H9 (cell line): ENCODE results near the gene MMP2. TPM values are rescaled to one million over a fixed set of nuclear protein-coding genes. Genes with fewer than 3 reads are reported as not detected.

Source experiments
- DNase-seq: peaks from one replicate; pipeline ENCODE4 v3.0.0-alpha.2; 2017
- H2AFZ ChIP-seq: one replicate; pipeline ENCODE4 v1.6.1; 2013; ENCODE audit warnings: mild to moderate bottlenecking, low read length, control low read depth, moderate library complexity
- H2AK5ac ChIP-seq: 2 replicates; pipeline ENCODE4 v1.6.1; 2013; ENCODE audit warnings: low read length, control low read depth, mixed read lengths; ENCODE audit not compliant: insufficient read length
- H2BK120ac ChIP-seq: one replicate; pipeline ENCODE4 v1.6.1; 2013; ENCODE audit warnings: low read depth, mild to moderate bottlenecking, low read length, control low read depth, inconsistent platforms; ENCODE audit not compliant: poor library complexity, severe bottlenecking
- H2BK12ac ChIP-seq: 2 replicates; pipeline ENCODE4 v1.6.1; 2013; ENCODE audit warnings: low read length, control low read depth, mixed read lengths, low read depth; ENCODE audit not compliant: insufficient read length
- H2BK15ac ChIP-seq: 2 replicates; pipeline ENCODE4 v1.6.1; 2013; ENCODE audit warnings: low read depth, low read length, control low read depth
- H2BK20ac ChIP-seq: one replicate; pipeline ENCODE4 v1.6.1; 2013; ENCODE audit warnings: low read depth, mild to moderate bottlenecking, low read length, control low read depth, inconsistent platforms; ENCODE audit not compliant: poor library complexity, severe bottlenecking
- H2BK5ac ChIP-seq: 2 replicates; pipeline ENCODE4 v1.6.1; 2013; ENCODE audit warnings: low read length, control low read depth, mixed read lengths; ENCODE audit not compliant: insufficient read length
- H3K14ac ChIP-seq: 2 replicates; pipeline ENCODE4 v1.6.1; 2013; ENCODE audit warnings: low read length, control low read depth; ENCODE audit not compliant: insufficient read depth
- H3K18ac ChIP-seq: 2 replicates; pipeline ENCODE4 v1.6.1; 2013; ENCODE audit warnings: low read depth, mild to moderate bottlenecking, mixed read lengths, low read length, control low read depth; ENCODE audit not compliant: insufficient read length
- H3K23ac ChIP-seq: 2 replicates; pipeline ENCODE4 v1.6.1; 2013; ENCODE audit warnings: low read length, control low read depth, mixed read lengths, low read depth; ENCODE audit not compliant: insufficient read length
- H3K23me2 ChIP-seq: 2 replicates; pipeline ENCODE4 v1.6.1; 2013; ENCODE audit warnings: low read depth, mild to moderate bottlenecking, mixed read lengths, low read length, control low read depth; ENCODE audit not compliant: insufficient read length, poor library complexity, severe bottlenecking
- H3K27ac ChIP-seq: 2 replicates; pipeline ENCODE4 v1.5.1; 2013; ENCODE audit warnings: low read length, control low read depth, mixed read lengths, low read depth; ENCODE audit not compliant: insufficient read length
- H3K27me3 ChIP-seq: 2 replicates; pipeline ENCODE4 v1.6.1; 2013; ENCODE audit warnings: low read length, control low read depth, inconsistent platforms; ENCODE audit not compliant: insufficient read depth
- H3K4ac ChIP-seq: 2 replicates; pipeline ENCODE4 v1.6.1; 2013; ENCODE audit warnings: low read depth, mild to moderate bottlenecking, control low read depth, inconsistent platforms, low read length, moderate library complexity
- H3K4me1 ChIP-seq: 2 replicates; pipeline ENCODE4 v1.6.1; 2013; ENCODE audit warnings: low read length, control low read depth, inconsistent platforms; ENCODE audit not compliant: insufficient read depth
- H3K4me2 ChIP-seq: 2 replicates; pipeline ENCODE4 v1.6.1; 2013; ENCODE audit warnings: low read length, control low read depth, mixed read lengths; ENCODE audit not compliant: insufficient read length, insufficient read depth
- H3K56ac ChIP-seq: 2 replicates; pipeline ENCODE4 v1.6.1; 2013; ENCODE audit warnings: low read depth, mild to moderate bottlenecking, mixed read lengths, low read length, control low read depth; ENCODE audit not compliant: insufficient read length
- H3K79me1 ChIP-seq: 2 replicates; pipeline ENCODE4 v1.6.1; 2013; ENCODE audit warnings: low read depth, mild to moderate bottlenecking, moderate library complexity, low read length, control low read depth, inconsistent platforms; ENCODE audit not compliant: insufficient read depth, poor library complexity, severe bottlenecking
- H3K79me2 ChIP-seq: 2 replicates; pipeline ENCODE4 v1.6.1; 2013; ENCODE audit warnings: low read length, control low read depth, inconsistent platforms; ENCODE audit not compliant: insufficient read depth
- H3K9ac ChIP-seq: 2 replicates; pipeline ENCODE4 v1.6.1; 2013; ENCODE audit warnings: low read length, control low read depth, mixed read lengths; ENCODE audit not compliant: insufficient read length; ENCODE audit errors: extremely low read depth
- H3K9me3 ChIP-seq: one replicate; pipeline ENCODE4 v1.6.1; 2013; ENCODE audit warnings: low read depth, low read length, inconsistent platforms; ENCODE audit not compliant: control insufficient read depth
- H3T11ph ChIP-seq: one replicate; pipeline ENCODE4 v1.6.1; 2013; ENCODE audit warnings: mild to moderate bottlenecking, low read length, control low read depth, inconsistent platforms
- H4K20me1 ChIP-seq: one replicate; pipeline ENCODE4 v1.6.1; 2013; ENCODE audit not compliant: control insufficient read depth, insufficient read length, insufficient read depth
- H4K5ac ChIP-seq: 2 replicates; pipeline ENCODE4 v1.6.1; 2013; ENCODE audit warnings: low read depth, mild to moderate bottlenecking, mixed read lengths, low read length, control low read depth; ENCODE audit not compliant: insufficient read length
- H4K8ac ChIP-seq: replicated peaks from 2 replicates; pipeline ENCODE4 v1.6.1; 2013; ENCODE audit warnings: low read length, control low read depth, mixed read lengths, low read depth; ENCODE audit not compliant: insufficient read length
- H4K91ac ChIP-seq: 2 replicates; pipeline ENCODE4 v1.6.1; 2013; ENCODE audit warnings: low read depth, mild to moderate bottlenecking, moderate library complexity, mixed read lengths, low read length, control low read depth; ENCODE audit not compliant: insufficient read length
- H3K27ac Mint-ChIP-seq, 3 experiments: 2 replicates in 2 of 3; 3 replicates in 1 of 3; pipeline ENCODE4 v1.8.0; 2020 to 2021; ENCODE audit warnings: mixed read lengths in 3 of 3, mild to moderate bottlenecking in 1 of 3, moderate library complexity in 1 of 3
- H3K27me3 Mint-ChIP-seq: 2 replicates; pipeline ENCODE4 v1.8.0; 2021; ENCODE audit warnings: low read depth, mild to moderate bottlenecking, moderate library complexity, mixed read lengths
- H3K36me3 Mint-ChIP-seq, 3 experiments: 2 replicates in 2 of 3; 3 replicates in 1 of 3; pipeline ENCODE4 v1.8.0; 2020 to 2021; ENCODE audit warnings: low read depth in 3 of 3, mixed read lengths in 3 of 3; ENCODE audit not compliant: insufficient read depth in 1 of 3
- H3K4me1 Mint-ChIP-seq, 2 experiments: 2 replicates each; pipeline ENCODE4 v1.8.0; 2020; ENCODE audit warnings: mixed read lengths in 2 of 2
- H3K4me3 Mint-ChIP-seq, 2 experiments: 2 replicates in 1 of 2; 3 replicates in 1 of 2; pipeline ENCODE4 v1.8.0; 2020 to 2021; ENCODE audit warnings: mild to moderate bottlenecking in 2 of 2, mixed read lengths in 2 of 2, moderate library complexity in 1 of 2
- H3K9me3 Mint-ChIP-seq, 2 experiments: 2 replicates in 1 of 2; 3 replicates in 1 of 2; pipeline ENCODE4 v1.8.0; 2020; ENCODE audit warnings: mild to moderate bottlenecking in 2 of 2, mixed read lengths in 2 of 2, moderate library complexity in 1 of 2
- WGBS: extraction: QIAGEN DNeasy Blood & Tissue Kit; methylation state at CpG from one replicate; pipeline ENCODE4 v1.1.7; 2013; ENCODE audit warnings: missing lambda C conversion rate, low lambda C conversion rate, mixed read lengths; ENCODE audit not compliant: insufficient read length; ENCODE audit errors: extremely low coverage; 5-methylcytosine and 5-hydroxymethylcytosine counted together
- total RNA-seq: library from RNA; stranded (reverse); gene quantifications from 2 replicates; pipeline ENCODE4 v1.2.1, GENCODE V29; 2021
- TF ChIP-seq, protein P1 (sequence below): fragments of 200-600 bp; sonication (generic); conservative IDR thresholded peaks from 3 replicates; pipeline ENCODE4 v1.8.0; 2021; ENCODE audit warnings: antibody characterized with exemption, mild to moderate bottlenecking

The MMP2 gene
- total RNA-seq, 1 experiment from 2014 or later = 23.1 TPM

DNA sequence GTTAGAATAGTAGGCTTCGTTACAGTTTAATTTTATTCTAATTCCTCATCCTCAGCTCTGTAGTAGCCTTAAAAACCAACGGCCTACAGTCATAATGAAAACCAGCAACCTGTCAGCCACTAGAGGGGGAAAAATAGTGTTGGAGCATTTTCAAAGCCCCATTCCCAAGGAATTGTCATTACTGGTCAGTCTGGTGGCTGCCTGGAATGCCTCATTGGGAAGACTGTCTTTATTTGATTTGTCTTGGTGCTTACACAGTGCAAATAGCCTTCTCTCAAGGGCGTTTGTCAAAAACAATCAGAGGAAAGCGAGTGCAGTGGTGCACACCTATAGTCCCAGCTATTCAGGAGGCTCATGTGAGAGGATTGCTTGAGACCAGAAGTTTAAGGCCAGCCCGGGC lies 34.6 kb downstream of the MMP2 start:
- no peaks in the 10 kb centered on the region for H3K79me1 ChIP-seq
- H2BK15ac ChIP-seq = no peak overlapping the region
- no peak overlapping the region for H3K9ac ChIP-seq
- H3K18ac ChIP-seq = no peak overlapping the region
- H3K23me2 ChIP-seq = peaks cover 10% of the 10 kb centered on the region
- H3K27ac ChIP-seq = no peak overlapping the region
- no peak overlapping the region for H3T11ph ChIP-seq
- no peak overlapping the region for H3K4me2 ChIP-seq
- no peak overlapping the region for H2AK5ac ChIP-seq
- no peaks in the 10 kb centered on the region for H3K9me3 ChIP-seq
- DNase-seq = no peak
- H2BK20ac ChIP-seq = no peak overlapping the region
- H2AFZ ChIP-seq = no peak overlapping the region
- no peaks in the 10 kb centered on the region for H3K27me3 ChIP-seq
- H4K91ac ChIP-seq = no peak overlapping the region
- H2BK5ac ChIP-seq = no peak overlapping the region
- no peak overlapping the region for H3K14ac ChIP-seq
- no peak overlapping the region for H2BK12ac ChIP-seq
- no peak overlapping the region for H3K56ac ChIP-seq
- no peaks in the 10 kb centered on the region for H4K20me1 ChIP-seq
- no peaks in the 10 kb centered on the region for H3K79me2 ChIP-seq
- H3K4me1 Mint-ChIP-seq = peaks cover 10 to 14% of the 10 kb centered on the region in 2 experiments
- H3K27ac Mint-ChIP-seq = no peak overlapping the region
- H3K27me3 Mint-ChIP-seq = peaks cover 9% of the 10 kb centered on the region
- H3K36me3 Mint-ChIP-seq = peaks cover 19 to 52% (median 24%) of the 10 kb centered on the region in 3 experiments
- no peak overlapping the region for H3K23ac ChIP-seq
- TF ChIP-seq, protein P1, sequence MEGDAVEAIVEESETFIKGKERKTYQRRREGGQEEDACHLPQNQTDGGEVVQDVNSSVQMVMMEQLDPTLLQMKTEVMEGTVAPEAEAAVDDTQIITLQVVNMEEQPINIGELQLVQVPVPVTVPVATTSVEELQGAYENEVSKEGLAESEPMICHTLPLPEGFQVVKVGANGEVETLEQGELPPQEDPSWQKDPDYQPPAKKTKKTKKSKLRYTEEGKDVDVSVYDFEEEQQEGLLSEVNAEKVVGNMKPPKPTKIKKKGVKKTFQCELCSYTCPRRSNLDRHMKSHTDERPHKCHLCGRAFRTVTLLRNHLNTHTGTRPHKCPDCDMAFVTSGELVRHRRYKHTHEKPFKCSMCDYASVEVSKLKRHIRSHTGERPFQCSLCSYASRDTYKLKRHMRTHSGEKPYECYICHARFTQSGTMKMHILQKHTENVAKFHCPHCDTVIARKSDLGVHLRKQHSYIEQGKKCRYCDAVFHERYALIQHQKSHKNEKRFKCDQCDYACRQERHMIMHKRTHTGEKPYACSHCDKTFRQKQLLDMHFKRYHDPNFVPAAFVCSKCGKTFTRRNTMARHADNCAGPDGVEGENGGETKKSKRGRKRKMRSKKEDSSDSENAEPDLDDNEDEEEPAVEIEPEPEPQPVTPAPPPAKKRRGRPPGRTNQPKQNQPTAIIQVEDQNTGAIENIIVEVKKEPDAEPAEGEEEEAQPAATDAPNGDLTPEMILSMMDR = peak; percentile 43; the same call in 2 of the 3 replicates
- H4K5ac ChIP-seq = no peak overlapping the region
- peaks cover 47 to 48% of the 10 kb centered on the region in 2 experiments for H3K9me3 Mint-ChIP-seq
- H4K8ac ChIP-seq = no peak overlapping the region
- H2BK120ac ChIP-seq = no peak overlapping the region
- H3K4me3 Mint-ChIP-seq = no peak overlapping the region
- peaks cover 3% of the 10 kb centered on the region; the same call in 1 of the 2 replicates for H3K4me1 ChIP-seq
- WGBS = no CpG with 5 or more reads among the region's 5 CpGs
- H3K4ac ChIP-seq = no peak overlapping the region
